SK-N-SH (cell line): Measurements from ENCODE around the gene TSKS. TPM values are rescaled to one million over a fixed set of nuclear protein-coding genes. Genes with fewer than 3 reads are reported as not detected.

Experiments
- CTCF ChIA-PET: fragments of 300-600, 350-600 bp; formaldehyde crosslinking; extraction: SDS; loops from one replicate; lab custom pipeline; 2021; lab: Yijun Ruan, JAX
- POLR2A ChIA-PET: fragments of 350-600 bp; sonication (Branson Sonifier 250); formaldehyde crosslinking; extraction: SDS; loops from one replicate; lab custom pipeline; 2020; ENCODE audit warnings: antibody characterized with exemption, inconsistent platforms; lab: Yijun Ruan, JAX
- DNase-seq: peaks from one replicate; pipeline ENCODE4 v3.0.0; 2012
- H2AFZ ChIP-seq: fragments of 200-600 bp; sonication (generic); 2 replicates; pipeline ENCODE4 v1.8.1; 2016; ENCODE audit warnings: antibody characterized with exemption, mild to moderate bottlenecking, low read depth
- H3F3A ChIP-seq: fragments of 200-600 bp; sonication (generic); replicated peaks from 2 replicates; pipeline ENCODE3; 2016; ENCODE audit warnings: antibody characterized with exemption, mild to moderate bottlenecking; ENCODE audit not compliant: insufficient read depth
- H3K27ac ChIP-seq, 2 experiments: fragments of 200-500 bp in 1 of 2; fragments of 200-600 bp in 1 of 2; sonication (Bioruptor generic) in 1 of 2; sonication (generic), shearing (Covaris generic) in 1 of 2; 2 replicates each; pipeline versions ENCODE4 v1.5.1 to v1.6.1; 2014 to 2016; ENCODE audit warnings: low read depth in 2 of 2, inconsistent platforms in 1 of 2, low read length in 1 of 2, mild to moderate bottlenecking in 1 of 2, mixed read lengths in 1 of 2
- H3K27me3 ChIP-seq: fragments of 200-600 bp; sonication (generic), shearing (Covaris generic); 2 replicates; pipeline ENCODE4 v1.6.1; 2016; ENCODE audit warnings: mixed run types; ENCODE audit not compliant: insufficient read depth
- H3K36me3 ChIP-seq, 2 experiments: fragments of 200-500 bp in 1 of 2; fragments of 200-600 bp in 1 of 2; sonication (Bioruptor generic) in 1 of 2; sonication (generic) in 1 of 2; replicated peaks in 1 of 2; 2 replicates each; pipeline versions ENCODE3 to v1.5.1; 2014 to 2016; ENCODE audit warnings: low read length in 1 of 2, mild to moderate bottlenecking in 1 of 2; ENCODE audit not compliant: insufficient read depth in 2 of 2, control insufficient read depth in 1 of 2
- H3K4me1 ChIP-seq, 2 experiments: fragments of 200-500 bp in 1 of 2; fragments of 200-600 bp in 1 of 2; sonication (Bioruptor generic) in 1 of 2; sonication (generic), shearing (Covaris generic) in 1 of 2; 2 replicates each; pipeline versions ENCODE4 v1.5.1 to v1.6.1; 2014 to 2016; ENCODE audit warnings: low read depth in 1 of 2, low read length in 1 of 2, mixed run types in 1 of 2; ENCODE audit not compliant: insufficient read depth in 2 of 2, control insufficient read depth in 1 of 2
- H3K4me2 ChIP-seq: fragments of 200-600 bp; sonication (generic), shearing (Covaris generic); 2 replicates; pipeline ENCODE4 v1.6.1; 2017; ENCODE audit warnings: mixed run types
- H3K4me3 ChIP-seq, 2 experiments: fragments of 200-500 bp in 1 of 2; fragments of 200-600 bp in 1 of 2; sonication (Bioruptor generic) in 1 of 2; sonication (generic), shearing (Covaris generic) in 1 of 2; 2 replicates each; pipeline versions ENCODE4 v1.5.1 to v1.8.1; 2014 to 2016; ENCODE audit warnings: low read depth in 2 of 2, inconsistent platforms in 1 of 2, low read length in 1 of 2, mild to moderate bottlenecking in 1 of 2, mixed read lengths in 1 of 2, moderate library complexity in 1 of 2
- H3K79me2 ChIP-seq: fragments of 200-600 bp; sonication (generic); 2 replicates; pipeline ENCODE4 v1.8.1; 2017; ENCODE audit warnings: mild to moderate bottlenecking; ENCODE audit not compliant: insufficient read depth
- H3K9ac ChIP-seq: fragments of 200-600 bp; sonication (generic); 2 replicates; pipeline ENCODE4 v1.6.1; 2017; ENCODE audit warnings: mixed run types
- H3K9me2 ChIP-seq: fragments of 200-600 bp; sonication (generic); 2 replicates; pipeline ENCODE4 v1.6.1; 2017; ENCODE audit warnings: mixed run types
- H3K9me3 ChIP-seq: fragments of 200-600 bp; sonication (generic); 2 replicates; pipeline ENCODE4 v1.6.1; 2017; ENCODE audit warnings: mixed run types, mild to moderate bottlenecking, moderate library complexity
- H4K20me1 ChIP-seq: fragments of 200-600 bp; sonication (generic); 2 replicates; pipeline ENCODE4 v1.6.1; 2017; ENCODE audit warnings: mild to moderate bottlenecking, mixed run types; ENCODE audit not compliant: insufficient read depth
- CHD2 ChIP-seq: fragments of 150-350 bp; IDR thresholded peaks from 2 replicates; pipeline ENCODE4 v1.6.1; 2018; ENCODE audit warnings: low read length; ENCODE audit not compliant: partially characterized antibody
- EP300 ChIP-seq, 2 experiments: IDR thresholded peaks; 2 replicates each; pipeline versions ENCODE4 v1.4.0 to v1.6.1; 2012; ENCODE audit warnings: borderline replicate concordance in 1 of 2, low read depth in 1 of 2, low read length in 1 of 2
- EZH2phosphoT487 ChIP-seq: fragments of 200-600 bp; sonication (generic); IDR thresholded peaks from 2 replicates; pipeline ENCODE4 v1.6.1; 2017; ENCODE audit warnings: low read depth, mixed run types, mild to moderate bottlenecking, antibody characterized with exemption, moderate library complexity, borderline replicate concordance
- FOSL2 ChIP-seq: IDR thresholded peaks from 2 replicates; pipeline ENCODE4 v1.4.0; 2012; ENCODE audit warnings: low read depth, mild to moderate bottlenecking, moderate library complexity, borderline replicate concordance
- FOXJ3 ChIP-seq: sonication (generic); formaldehyde crosslinking; IDR thresholded peaks from 2 replicates; pipeline ENCODE4 v1.5.1; 2020; ENCODE audit warnings: mild to moderate bottlenecking, missing genetic modification reagents
- JUND ChIP-seq: IDR thresholded peaks from 2 replicates; pipeline ENCODE4 v1.4.0; 2012
- MEF2A ChIP-seq: IDR thresholded peaks from 2 replicates; pipeline ENCODE4 v1.4.0; 2012; ENCODE audit warnings: low read depth, borderline replicate concordance
- NRF1 ChIP-seq: IDR thresholded peaks from 2 replicates; pipeline ENCODE4 v1.6.1; 2012; ENCODE audit warnings: low read depth, mild to moderate bottlenecking, low read length
- POLR2AphosphoS5 ChIP-seq: IDR thresholded peaks from 2 replicates; pipeline ENCODE4 v1.6.1; 2012; ENCODE audit warnings: low read depth, low read length
- RXRA ChIP-seq: IDR thresholded peaks from 2 replicates; pipeline ENCODE4 v1.4.0; 2012; ENCODE audit warnings: low read depth, mild to moderate bottlenecking, borderline replicate concordance
- TAF1 ChIP-seq: IDR thresholded peaks from 2 replicates; pipeline ENCODE4 v1.6.1; 2012; ENCODE audit warnings: low read depth, mild to moderate bottlenecking, low read length, moderate library complexity, borderline replicate concordance
- TCF12 ChIP-seq: IDR thresholded peaks from 2 replicates; pipeline ENCODE4 v1.4.0; 2012
- WGBS: methylation state at CpG from one replicate; pipeline ENCODE4 v1.1.6; 2017; ENCODE audit warnings: low lambda C conversion rate; 5-methylcytosine and 5-hydroxymethylcytosine counted together
- polyA plus RNA-seq, 3 experiments: library from polyadenylated mRNA; depleted of rRNA; stranded (reverse); fragments of >200 nt; gene quantifications; 2 replicates each; pipeline ENCODE4 v1.2.3, GENCODE V29; 2012
- TF ChIP-seq, protein P1 (sequence below): IDR thresholded peaks from 2 replicates; pipeline ENCODE4; 2012
- TF ChIP-seq, protein P2 (sequence below): fragments of 150-350 bp; IDR thresholded peaks from 2 replicates; pipeline ENCODE4 v1.6.1; 2017; ENCODE audit warnings: antibody characterized with exemption, low read length, low read depth, borderline replicate concordance
- TF ChIP-seq, protein P3 (sequence below): fragments of 150-350 bp; IDR thresholded peaks from 2 replicates; pipeline ENCODE4 v1.6.1; 2016; ENCODE audit warnings: mild to moderate bottlenecking, low read depth, low read length
- TF ChIP-seq, protein P4 (sequence below): IDR thresholded peaks from 2 replicates; pipeline ENCODE4 v1.4.0; 2012; ENCODE audit warnings: low read depth, borderline replicate concordance

The TSKS gene
- polyA plus RNA-seq, 1 of the 3 experiments (the other 2 are of a cell fraction), result not detected

DNA sequence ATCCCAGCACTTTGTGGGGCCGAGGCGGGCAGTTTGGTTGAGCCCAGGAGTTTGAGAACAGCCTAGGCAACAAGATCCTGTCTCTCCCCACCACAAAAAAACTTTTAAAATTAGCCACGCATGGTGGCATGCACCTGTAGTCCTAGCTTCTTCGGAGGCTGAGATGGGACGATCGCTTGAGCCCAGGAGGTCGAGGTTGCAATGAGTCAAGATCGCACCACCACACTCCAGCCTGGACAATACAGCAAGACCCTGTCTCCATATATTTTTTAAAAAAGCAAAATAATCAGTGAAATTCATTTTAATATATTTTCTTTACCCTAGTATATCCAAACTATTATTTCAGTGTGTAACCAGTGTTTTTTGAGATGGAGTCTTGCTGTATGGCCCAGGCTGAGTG is 11.9 kb upstream of the TSKS start:
- no peak overlapping the region for H3K4me2 ChIP-seq
- CTCF ChIA-PET, result no interaction called here
- no peaks in the 10 kb centered on the region for H3K4me1 ChIP-seq
- H3F3A ChIP-seq, result peaks cover 3% of the 10 kb centered on the region
- no peak overlapping the region for H3K9ac ChIP-seq
- H4K20me1 ChIP-seq, result peaks cover 12% of the 10 kb centered on the region
- no peak for TF ChIP-seq TCF12
- TF ChIP-seq RXRA, result no peak
- no peak for TF ChIP-seq POLR2AphosphoS5
- no peak for TF ChIP-seq TAF1
- TF ChIP-seq, all 33 proteins: peak for 0
- Histone ChIP-seq H2AFZ (no peak overlapping the region), H3K27me3 (no peaks in the 10 kb centered on the region), H3K4me3 (no peak overlapping the region), H3K9me2 (no peaks in the 10 kb centered on the region), H3K9me3 (no peaks in the 10 kb centered on the region), H3K36me3 (no peaks in the 10 kb centered on the region), H3K79me2 (peaks cover 94% of the 10 kb centered on the region), H3K27ac (no peak overlapping the region)
- no peak for DNase-seq
- POLR2A ChIA-PET, result no interaction called here
- WGBS, result over 99% methylated on average over 8 of the region's 8 CpGs

DNA sequence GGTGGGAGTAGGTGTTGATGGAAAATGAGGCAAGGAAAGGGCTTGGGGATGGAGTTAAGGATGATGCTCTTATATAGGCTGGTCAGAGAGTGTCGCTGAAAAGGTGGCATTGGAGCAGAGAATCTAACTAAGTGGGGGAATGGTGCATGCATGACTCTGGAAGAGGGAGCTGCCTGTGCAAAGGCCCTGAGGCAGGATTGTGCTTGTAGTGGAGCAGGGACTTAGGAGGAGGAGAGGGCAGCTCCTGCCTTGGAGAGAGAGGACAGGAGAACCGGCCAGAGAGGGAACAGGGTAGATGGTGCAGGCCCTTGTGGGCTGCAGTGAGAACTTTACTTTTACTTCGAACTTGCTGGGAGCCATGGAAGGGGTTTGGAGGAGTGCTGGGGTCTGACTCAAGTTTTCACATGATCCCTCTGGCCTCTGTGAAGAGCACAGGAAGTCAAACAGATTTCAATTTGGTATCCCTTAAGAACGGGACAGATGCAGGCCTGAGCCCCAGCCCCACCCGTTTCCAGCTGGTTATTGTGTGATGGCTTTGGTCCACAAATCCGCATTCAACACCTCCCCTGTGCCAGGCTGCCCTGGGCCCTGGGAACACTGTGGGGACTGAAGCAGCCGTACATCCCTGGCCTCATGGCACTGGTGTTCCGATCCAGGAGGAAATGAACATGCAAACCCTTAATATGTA is 10.7 kb upstream of the TSKS start:
- peaks cover 3% of the 10 kb centered on the region for H3F3A ChIP-seq
- H3K79me2 ChIP-seq, result peaks cover 94% of the 10 kb centered on the region
- POLR2A ChIA-PET, result no interaction called here
- H3K4me3 ChIP-seq, result no peak overlapping the region
- no peak overlapping the region for H3K9ac ChIP-seq
- no peak for DNase-seq
- TF ChIP-seq, protein P1, sequence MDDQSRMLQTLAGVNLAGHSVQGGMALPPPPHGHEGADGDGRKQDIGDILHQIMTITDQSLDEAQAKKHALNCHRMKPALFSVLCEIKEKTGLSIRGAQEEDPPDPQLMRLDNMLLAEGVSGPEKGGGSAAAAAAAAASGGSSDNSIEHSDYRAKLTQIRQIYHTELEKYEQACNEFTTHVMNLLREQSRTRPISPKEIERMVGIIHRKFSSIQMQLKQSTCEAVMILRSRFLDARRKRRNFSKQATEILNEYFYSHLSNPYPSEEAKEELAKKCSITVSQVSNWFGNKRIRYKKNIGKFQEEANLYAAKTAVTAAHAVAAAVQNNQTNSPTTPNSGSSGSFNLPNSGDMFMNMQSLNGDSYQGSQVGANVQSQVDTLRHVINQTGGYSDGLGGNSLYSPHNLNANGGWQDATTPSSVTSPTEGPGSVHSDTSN, result no peak
- TF ChIP-seq TAF1 (no peak), JUND (no peak), MEF2A (no peak), FOXJ3 (CRISPR knock-in tag) (no peak), NRF1 (no peak), CHD2 (no peak), EP300 (IDR thresholded peaks at IDR 0.05; ENCODE audit: borderline replicate concordance in 1 of 2, low read depth in 1 of 2, low read length in 1 of 2) (no peak), FOSL2 (no peak), POLR2AphosphoS5 (no peak), EZH2phosphoT487 (no peak)
- TF ChIP-seq, protein P2, sequence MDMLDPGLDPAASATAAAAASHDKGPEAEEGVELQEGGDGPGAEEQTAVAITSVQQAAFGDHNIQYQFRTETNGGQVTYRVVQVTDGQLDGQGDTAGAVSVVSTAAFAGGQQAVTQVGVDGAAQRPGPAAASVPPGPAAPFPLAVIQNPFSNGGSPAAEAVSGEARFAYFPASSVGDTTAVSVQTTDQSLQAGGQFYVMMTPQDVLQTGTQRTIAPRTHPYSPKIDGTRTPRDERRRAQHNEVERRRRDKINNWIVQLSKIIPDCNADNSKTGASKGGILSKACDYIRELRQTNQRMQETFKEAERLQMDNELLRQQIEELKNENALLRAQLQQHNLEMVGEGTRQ, result no peak
- TF ChIP-seq, protein P3, sequence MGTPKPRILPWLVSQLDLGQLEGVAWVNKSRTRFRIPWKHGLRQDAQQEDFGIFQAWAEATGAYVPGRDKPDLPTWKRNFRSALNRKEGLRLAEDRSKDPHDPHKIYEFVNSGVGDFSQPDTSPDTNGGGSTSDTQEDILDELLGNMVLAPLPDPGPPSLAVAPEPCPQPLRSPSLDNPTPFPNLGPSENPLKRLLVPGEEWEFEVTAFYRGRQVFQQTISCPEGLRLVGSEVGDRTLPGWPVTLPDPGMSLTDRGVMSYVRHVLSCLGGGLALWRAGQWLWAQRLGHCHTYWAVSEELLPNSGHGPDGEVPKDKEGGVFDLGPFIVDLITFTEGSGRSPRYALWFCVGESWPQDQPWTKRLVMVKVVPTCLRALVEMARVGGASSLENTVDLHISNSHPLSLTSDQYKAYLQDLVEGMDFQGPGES, result no peak
- TF ChIP-seq, protein P4, sequence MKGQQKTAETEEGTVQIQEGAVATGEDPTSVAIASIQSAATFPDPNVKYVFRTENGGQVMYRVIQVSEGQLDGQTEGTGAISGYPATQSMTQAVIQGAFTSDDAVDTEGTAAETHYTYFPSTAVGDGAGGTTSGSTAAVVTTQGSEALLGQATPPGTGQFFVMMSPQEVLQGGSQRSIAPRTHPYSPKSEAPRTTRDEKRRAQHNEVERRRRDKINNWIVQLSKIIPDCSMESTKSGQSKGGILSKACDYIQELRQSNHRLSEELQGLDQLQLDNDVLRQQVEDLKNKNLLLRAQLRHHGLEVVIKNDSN, result no peak
- TF ChIP-seq, all 33 proteins: peak for 0
- Histone ChIP-seq H3K27ac (no peak overlapping the region), H3K4me2 (no peak overlapping the region), H3K27me3 (no peaks in the 10 kb centered on the region), H3K4me1 (no peaks in the 10 kb centered on the region; a peak in 1 of 4 replicates), H3K9me2 (no peaks in the 10 kb centered on the region), H3K9me3 (no peaks in the 10 kb centered on the region), H2AFZ (no peak overlapping the region), H4K20me1 (peaks cover 8% of the 10 kb centered on the region), H3K36me3 (no peaks in the 10 kb centered on the region)
- CTCF ChIA-PET, result no interaction called here
- 87% methylated on average over 8 of the region's 8 CpGs for WGBS
